HG02981 (cell line): ENCODE results near the gene HMGA1.

Experiments
- ATAC-seq: cut with Tn5 transposase; IDR thresholded peaks from one replicate; pipeline ENCODE4 v1.9.1; 2021; ENCODE audit warnings: mild to moderate bottlenecking, moderate library complexity; ENCODE audit not compliant: unreplicated experiment

The HMGA1 gene

GRCh38 chr6:34223956-34224940 lies 12.4 kb upstream of the HMGA1 start:
- ATAC-seq, result peak; percentile 81

- no peak for ATAC-seq
Measured at GRCh38 chr6:34225551-34225950, 11.1 kb upstream of the HMGA1 start.

- no peak for ATAC-seq
Measured at GRCh38 chr6:34226066-34226465, 10.6 kb upstream of the HMGA1 start.

- ATAC-seq, result no peak
Measured at GRCh38 chr6:34226731-34227586, 9.7 kb upstream of the HMGA1 start.

GRCh38 chr6:34227761-34228421 lies 8.8 kb upstream of the HMGA1 start:
- ATAC-seq, result no peak

- ATAC-seq, result no peak
Measured at GRCh38 chr6:34229877-34230276, 6.8 kb upstream of the HMGA1 start.

- no peak for ATAC-seq
Measured at GRCh38 chr6:34230653-34231371, 5.9 kb upstream of the HMGA1 start.

- ATAC-seq, result no peak
Measured at GRCh38 chr6:34231566-34232336, 4.9 kb upstream of the HMGA1 start.

- ATAC-seq, result no peak
Measured at GRCh38 chr6:34232901-34233300, 3.8 kb upstream of the HMGA1 start.

- ATAC-seq, result no peak
Measured at GRCh38 chr6:34233867-34234266, 2.8 kb upstream of the HMGA1 start.

GRCh38 chr6:34234667-34235306 lies 1.9 kb upstream of the HMGA1 start:
- no peak for ATAC-seq

- no peak for ATAC-seq
Measured at GRCh38 chr6:34235307-34236130, 1.2 kb upstream of the HMGA1 start.

- ATAC-seq, result peak; percentile 1
Measured at GRCh38 chr6:34236131-34236442, 586 bp upstream of the HMGA1 start.

- ATAC-seq, result peak; percentile 11
Measured at GRCh38 chr6:34237316-34237721, 646 bp downstream of the HMGA1 start.

- ATAC-seq, result no peak
Measured at GRCh38 chr6:34237722-34238584, 1.3 kb downstream of the HMGA1 start.

- no peak for ATAC-seq
Measured at GRCh38 chr6:34238585-34239499, 2.2 kb downstream of the HMGA1 start.

GRCh38 chr6:34239500-34239825 lies 2.8 kb downstream of the HMGA1 start:
- no peak for ATAC-seq
